ENCODE measurements around the gene ZACN.

The ZACN gene

DNA sequence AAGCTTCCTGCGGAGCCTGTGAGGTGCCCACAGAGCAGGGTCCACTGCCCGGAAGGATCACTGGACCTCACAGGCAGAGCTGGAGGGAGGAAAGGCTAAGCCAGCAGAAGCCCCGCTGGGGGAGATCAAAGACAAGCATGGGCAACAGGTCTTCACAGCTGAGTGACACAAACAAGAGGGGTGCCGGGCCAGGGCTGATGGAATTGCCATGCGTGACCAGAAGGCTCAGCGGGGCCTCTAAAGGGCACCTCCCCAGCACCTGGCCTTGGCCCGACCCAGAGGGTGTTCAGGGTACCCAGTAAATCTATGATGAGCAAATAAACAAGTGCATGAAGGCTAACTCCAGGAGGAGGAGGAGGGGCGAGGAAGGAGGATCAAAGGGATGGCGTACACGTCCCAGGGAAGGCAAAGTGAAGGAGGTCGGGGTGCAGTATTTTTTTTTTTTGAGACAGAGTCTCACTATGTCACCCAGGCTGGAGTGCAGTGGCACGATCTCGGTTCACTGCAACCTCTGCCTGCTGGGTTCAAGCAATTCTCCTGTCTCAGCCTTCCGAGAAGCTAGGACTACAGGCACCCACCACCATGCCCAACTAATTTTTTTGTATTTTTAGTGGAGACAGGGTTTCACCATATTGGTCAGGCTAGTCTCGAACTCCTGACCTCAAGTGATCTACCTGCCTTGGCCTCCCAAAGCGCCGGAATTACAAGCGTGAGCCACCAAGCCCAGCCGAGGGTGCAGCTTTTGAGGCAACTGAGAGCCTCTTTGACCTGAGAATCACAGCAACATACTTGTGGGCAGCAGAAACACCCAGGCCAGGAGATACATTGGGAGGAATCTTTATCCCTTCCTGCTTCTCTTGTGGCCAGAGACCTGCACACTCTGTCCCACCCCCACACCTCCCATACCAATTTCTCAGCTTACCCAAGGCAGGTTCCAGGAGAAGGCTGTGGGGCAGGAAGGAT, 40.7 kb downstream of the ZACN start:
- no peak overlapping the region for H3K27ac ChIP-seq
- H3K9me3 ChIP-seq (ENCODE audit: low read depth, low read length) = no peaks in the 10 kb centered on the region
- no peak for DNase-seq (ENCODE audit: low read depth, low spot score)
- no peaks in the 10 kb centered on the region for H3K36me3 ChIP-seq (ENCODE audit: insufficient read depth, low read length)
- H3K9ac ChIP-seq (ENCODE audit: insufficient read length) = no peak overlapping the region
- H3K4me3 ChIP-seq = no peak overlapping the region
- no peak for TF ChIP-seq EZH2 (IDR thresholded peaks at IDR 0.05)
- no peak for TF ChIP-seq FOXP2 (optimal IDR thresholded peaks at IDR 0.05; ENCODE audit: control extremely low read depth, extremely low read length, insufficient read depth)
- TF ChIP-seq POLR2AphosphoS5 (IDR thresholded peaks at IDR 0.05; ENCODE audit: borderline replicate concordance, low read depth, low read length) = no peak

DNA sequence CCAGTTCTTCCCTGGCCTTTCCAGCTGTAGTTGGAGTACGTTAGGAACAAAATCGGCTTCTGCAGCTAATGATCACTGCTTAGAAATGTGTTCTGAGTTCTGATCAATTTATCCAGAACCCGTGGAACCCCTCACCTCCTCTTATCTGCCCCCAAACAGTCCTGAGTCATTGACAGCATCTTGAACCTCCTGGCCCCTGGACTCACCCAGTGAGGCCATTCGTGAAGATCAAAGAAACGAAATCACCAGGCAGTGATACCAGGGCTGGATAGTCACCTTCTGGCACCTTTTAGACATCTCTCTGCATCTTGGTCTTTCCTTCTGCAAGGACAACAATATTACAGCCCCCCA, 41.7 kb downstream of the ZACN start:
- no peak for DNase-seq (ENCODE audit: low read depth, low spot score)
- Histone ChIP-seq H3K4me3 (no peak overlapping the region), H3K27ac (no peak overlapping the region), H3K9ac (ENCODE audit: insufficient read length) (no peak overlapping the region), H3K9me3 (ENCODE audit: low read depth, low read length) (no peaks in the 10 kb centered on the region), H3K36me3 (ENCODE audit: insufficient read depth, low read length) (no peaks in the 10 kb centered on the region)
- TF ChIP-seq EZH2 (IDR thresholded peaks at IDR 0.05) (no peak), POLR2AphosphoS5 (IDR thresholded peaks at IDR 0.05; ENCODE audit: borderline replicate concordance, low read depth, low read length) (no peak), FOXP2 (optimal IDR thresholded peaks at IDR 0.05; ENCODE audit: control extremely low read depth, extremely low read length, insufficient read depth) (no peak)

DNA sequence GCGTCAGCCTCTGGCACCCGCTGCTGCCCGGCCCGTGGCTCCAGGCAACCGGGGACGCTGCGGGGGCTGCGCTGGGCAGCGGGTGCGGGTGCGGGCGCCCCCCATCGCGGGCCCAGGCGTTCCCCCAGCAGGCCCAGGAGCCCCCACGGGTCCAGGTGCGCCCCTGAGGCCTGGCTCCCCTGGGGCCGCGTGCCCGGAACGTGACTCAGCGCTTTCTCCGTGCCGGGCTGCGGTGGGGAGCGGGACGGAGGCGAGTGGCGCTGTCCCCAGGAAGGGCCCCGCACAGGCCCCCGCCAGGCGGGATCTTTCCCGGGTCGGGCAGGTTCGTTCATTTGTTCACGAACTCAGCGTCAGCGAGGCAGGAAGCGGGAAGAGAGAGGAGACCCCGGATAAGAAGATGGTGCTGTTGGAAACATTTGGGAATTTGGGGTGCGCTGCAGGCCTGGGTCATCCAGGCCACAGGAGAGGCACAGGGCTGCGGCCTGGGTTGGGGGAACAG, 43.0 kb downstream of the ZACN start:
- TF ChIP-seq EZH2 (IDR thresholded peaks at IDR 0.05) (no peak), FOXP2 (optimal IDR thresholded peaks at IDR 0.05; ENCODE audit: control extremely low read depth, extremely low read length, insufficient read depth) (no peak), POLR2AphosphoS5 (IDR thresholded peaks at IDR 0.05; ENCODE audit: borderline replicate concordance, low read depth, low read length) (no peak)
- DNase-seq (ENCODE audit: low read depth, low spot score) = no peak
- no peak overlapping the region for H3K9ac ChIP-seq (ENCODE audit: insufficient read length)
- no peak overlapping the region for H3K27ac ChIP-seq
- H3K4me3 ChIP-seq = no peak overlapping the region
- no peaks in the 10 kb centered on the region for H3K36me3 ChIP-seq (ENCODE audit: insufficient read depth, low read length)
- no peaks in the 10 kb centered on the region for H3K9me3 ChIP-seq (ENCODE audit: low read depth, low read length)

DNA sequence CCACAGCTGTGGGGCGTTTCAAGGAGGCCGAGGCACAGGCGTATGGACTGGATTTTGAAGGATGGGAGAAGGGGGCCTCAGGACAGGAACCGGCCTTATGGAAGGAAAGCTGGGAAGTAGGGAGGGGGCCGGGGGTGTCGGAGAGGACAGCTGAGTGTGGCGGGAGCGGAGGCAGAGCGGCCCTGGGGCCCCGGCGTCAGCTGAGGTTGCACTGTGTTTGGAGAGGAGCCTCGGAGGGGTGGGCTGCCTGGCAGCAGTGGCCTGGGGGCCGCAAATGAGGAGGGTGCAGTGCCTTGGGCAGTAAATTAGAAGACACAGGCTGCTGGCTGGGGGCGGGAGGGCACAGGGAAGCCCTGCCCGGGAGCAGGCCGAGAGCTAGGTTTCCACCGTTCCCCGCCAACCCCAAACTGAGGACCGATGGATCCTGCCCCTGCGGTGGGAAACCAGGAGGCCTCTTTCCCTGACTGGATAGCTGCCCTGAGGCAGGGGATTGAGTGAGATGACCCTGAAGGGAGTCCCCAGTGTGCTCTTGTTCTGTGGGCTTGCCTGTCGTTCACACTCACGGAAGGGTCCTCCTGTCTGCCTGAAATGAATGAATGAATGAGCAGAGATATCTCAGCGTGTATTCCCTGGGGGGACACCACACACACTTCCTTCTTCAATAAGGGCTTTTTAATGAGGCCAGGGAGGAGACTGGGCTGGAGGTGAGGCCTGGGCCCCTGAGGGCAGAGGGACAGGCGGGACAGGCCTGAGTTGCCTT, 43.6 kb downstream of the ZACN start:
- Histone ChIP-seq H3K9ac (ENCODE audit: insufficient read length) (no peak overlapping the region), H3K27ac (no peak overlapping the region), H3K4me3 (no peak overlapping the region), H3K9me3 (ENCODE audit: low read depth, low read length) (no peaks in the 10 kb centered on the region), H3K36me3 (ENCODE audit: insufficient read depth, low read length) (no peaks in the 10 kb centered on the region)
- DNase-seq (ENCODE audit: low read depth, low spot score) = no peak
- TF ChIP-seq FOXP2 (optimal IDR thresholded peaks at IDR 0.05; ENCODE audit: control extremely low read depth, extremely low read length, insufficient read depth) (no peak), EZH2 (IDR thresholded peaks at IDR 0.05) (no peak), POLR2AphosphoS5 (IDR thresholded peaks at IDR 0.05; ENCODE audit: borderline replicate concordance, low read depth, low read length) (no peak)

DNA sequence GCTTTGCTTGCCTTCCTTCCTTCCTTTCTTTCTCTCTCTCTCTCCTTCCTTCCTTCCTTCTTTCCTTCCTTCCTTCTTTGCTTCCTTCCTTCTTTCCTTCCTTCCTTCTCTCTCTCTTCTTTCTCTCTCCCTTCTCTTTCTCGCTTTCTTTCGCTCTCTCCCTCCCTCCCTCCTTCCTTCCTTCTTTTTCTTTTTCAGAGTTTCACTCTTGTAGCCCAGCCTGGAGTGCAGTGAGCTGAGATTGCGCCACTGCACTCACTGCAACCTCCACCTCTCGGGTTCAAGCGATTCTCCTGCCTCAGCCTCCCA, 44.2 kb downstream of the ZACN start:
- Histone ChIP-seq H3K4me3 (no peak overlapping the region), H3K9me3 (ENCODE audit: low read depth, low read length) (no peaks in the 10 kb centered on the region), H3K27ac (no peak overlapping the region), H3K9ac (ENCODE audit: insufficient read length) (no peak overlapping the region), H3K36me3 (ENCODE audit: insufficient read depth, low read length) (no peaks in the 10 kb centered on the region)
- DNase-seq (ENCODE audit: low read depth, low spot score) = no peak
- no peak for TF ChIP-seq FOXP2 (optimal IDR thresholded peaks at IDR 0.05; ENCODE audit: control extremely low read depth, extremely low read length, insufficient read depth)
- no peak for TF ChIP-seq EZH2 (IDR thresholded peaks at IDR 0.05)
- TF ChIP-seq POLR2AphosphoS5 (IDR thresholded peaks at IDR 0.05; ENCODE audit: borderline replicate concordance, low read depth, low read length) = no peak

DNA sequence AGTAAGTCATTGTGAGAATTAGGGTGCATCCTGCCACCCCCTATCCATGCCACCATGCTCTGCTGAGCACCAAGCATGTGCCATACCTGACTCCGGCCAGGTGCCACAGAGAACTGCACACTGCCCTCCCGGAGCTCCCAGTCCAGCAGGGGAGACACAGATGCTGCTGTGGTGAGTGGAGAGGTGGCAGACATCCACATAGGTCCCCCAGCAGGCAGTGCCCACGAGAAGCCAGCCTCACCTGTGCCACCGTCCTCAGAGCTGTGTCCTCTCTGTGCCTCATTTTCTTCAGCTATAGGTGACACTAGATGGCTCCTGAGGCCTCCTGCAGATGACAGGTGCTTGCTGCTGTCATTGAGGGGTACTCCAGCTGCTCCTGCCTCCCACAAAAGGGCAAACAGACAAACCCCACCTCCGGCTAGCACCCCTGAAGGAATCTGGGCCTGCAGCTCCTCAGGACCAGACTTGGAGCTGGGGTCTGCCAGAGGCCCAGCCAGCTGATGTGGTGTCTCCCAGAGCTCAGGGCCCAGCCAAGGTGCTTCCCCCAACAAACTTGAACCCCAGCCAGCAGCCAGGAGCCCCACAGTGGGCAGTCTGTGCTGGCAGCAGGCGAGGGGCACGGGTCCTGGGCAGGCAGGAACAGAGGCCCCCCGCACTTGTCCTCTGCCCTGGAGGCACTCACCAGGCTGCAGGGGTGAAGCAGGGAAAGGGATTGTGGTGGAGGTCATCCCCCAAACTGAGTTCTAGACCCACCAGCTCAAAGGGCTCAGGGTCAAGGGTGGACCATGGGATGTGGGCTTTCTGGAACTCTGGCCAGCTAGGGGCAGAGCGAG, 45.0 kb downstream of the ZACN start:
- no peak for DNase-seq (ENCODE audit: low read depth, low spot score)
- no peak for TF ChIP-seq POLR2AphosphoS5 (IDR thresholded peaks at IDR 0.05; ENCODE audit: borderline replicate concordance, low read depth, low read length)
- no peak for TF ChIP-seq EZH2 (IDR thresholded peaks at IDR 0.05)
- TF ChIP-seq FOXP2 (optimal IDR thresholded peaks at IDR 0.05; ENCODE audit: control extremely low read depth, extremely low read length, insufficient read depth) = no peak
- no peak overlapping the region for H3K9ac ChIP-seq (ENCODE audit: insufficient read length)
- H3K4me3 ChIP-seq = no peak overlapping the region
- no peaks in the 10 kb centered on the region for H3K9me3 ChIP-seq (ENCODE audit: low read depth, low read length)
- no peak overlapping the region for H3K27ac ChIP-seq
- no peaks in the 10 kb centered on the region for H3K36me3 ChIP-seq (ENCODE audit: insufficient read depth, low read length)

DNA sequence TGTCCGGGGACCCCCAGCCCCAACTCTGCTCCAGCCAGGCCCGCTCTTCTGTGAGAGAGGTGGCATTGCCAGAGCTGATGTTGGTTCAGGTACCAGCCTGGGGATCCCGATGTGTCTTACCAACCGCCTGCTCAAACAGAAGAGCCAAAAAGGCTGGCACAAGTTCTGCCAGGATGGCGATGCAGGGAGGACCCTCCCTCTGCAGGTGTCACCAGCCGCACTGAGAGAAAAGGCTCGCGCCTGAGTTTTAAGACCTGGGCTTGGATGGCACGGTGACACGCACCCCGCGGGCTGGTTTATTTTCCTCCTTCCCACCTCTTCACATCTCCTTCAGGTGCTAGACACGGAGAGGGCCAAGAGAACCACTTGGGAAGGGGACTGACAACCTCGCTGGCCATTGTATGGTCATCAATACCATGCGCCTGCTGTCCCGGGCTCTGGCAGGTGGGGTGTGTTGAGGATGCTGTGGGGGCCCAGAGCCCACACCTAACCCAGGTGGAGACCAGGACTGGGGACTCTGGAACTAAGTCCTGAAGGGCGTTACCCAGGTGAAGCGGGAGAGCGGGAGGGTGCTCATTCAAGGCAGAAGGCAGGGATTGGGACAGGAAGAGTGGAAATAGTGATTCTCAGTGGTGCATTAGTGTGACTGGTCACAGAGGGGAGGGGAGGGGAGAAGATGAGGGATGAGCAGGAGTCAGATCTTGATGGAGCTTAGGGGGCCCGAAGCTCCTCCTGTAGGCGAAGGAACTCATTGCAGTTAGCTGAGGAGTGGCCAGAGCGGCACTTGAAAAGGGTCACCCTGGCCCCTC, 45.8 kb downstream of the ZACN start:
- no peak for DNase-seq (ENCODE audit: low read depth, low spot score)
- H3K27ac ChIP-seq = no peak overlapping the region
- no peak overlapping the region for H3K9ac ChIP-seq (ENCODE audit: insufficient read length)
- no peak overlapping the region for H3K4me3 ChIP-seq
- no peaks in the 10 kb centered on the region for H3K9me3 ChIP-seq (ENCODE audit: low read depth, low read length)
- no peak for TF ChIP-seq EZH2 (IDR thresholded peaks at IDR 0.05)
- TF ChIP-seq FOXP2 (optimal IDR thresholded peaks at IDR 0.05; ENCODE audit: control extremely low read depth, extremely low read length, insufficient read depth) = no peak
- TF ChIP-seq POLR2AphosphoS5 (IDR thresholded peaks at IDR 0.05; ENCODE audit: borderline replicate concordance, low read depth, low read length) = no peak
- H3K36me3 ChIP-seq (ENCODE audit: insufficient read depth, low read length) = no peaks in the 10 kb centered on the region

Data from SK-N-MC (cell line).